OCI-LY7 (cell line): Measurements from ENCODE around the gene IGSF21. TPM values are rescaled to one million over a fixed set of nuclear protein-coding genes. Genes with fewer than 3 reads are reported as not detected.

Source experiments
- BruUV-seq: library from RNA; stranded (reverse); fragments of 400-500 nt; replicated peaks from 2 replicates; lab custom pipeline; 2021; lab: Mats Ljungman, UMichigan
- CTCF ChIA-PET: fragments of 300-600 bp; sonication (Branson Sonifier 250); formaldehyde crosslinking; loops from one replicate; lab custom pipeline; 2022; ENCODE audit warnings: antibody characterized with exemption; ENCODE audit not compliant: unreplicated experiment; lab: Charles Lee
- POLR2A ChIA-PET: fragments of 300-600 bp; sonication (Branson Sonifier 250); formaldehyde crosslinking; loops from one replicate; lab custom pipeline; 2022; ENCODE audit warnings: antibody characterized with exemption; lab: Charles Lee
- DNase-seq: peaks from one replicate; pipeline ENCODE4 v3.0.0-alpha.2; 2015; ENCODE audit warnings: low spot score
- H2AFZ ChIP-seq: fragments of 200-600 bp; sonication (generic), shearing (Covaris generic); 2 replicates; pipeline ENCODE4 v1.6.1; 2014; ENCODE audit warnings: mild to moderate bottlenecking, antibody characterized with exemption, low read length, moderate library complexity
- H3K27ac ChIP-seq: fragments of 200-600 bp; sonication (generic); 2 replicates; pipeline ENCODE4 v1.5.1; 2014; ENCODE audit warnings: mixed run types, low read depth, mild to moderate bottlenecking, moderate library complexity, low read length, inconsistent platforms; ENCODE audit not compliant: poor library complexity, severe bottlenecking
- H3K36me3 ChIP-seq: fragments of 200-600 bp; sonication (generic); 2 replicates; pipeline ENCODE4 v1.6.1; 2014; ENCODE audit warnings: mild to moderate bottlenecking, antibody characterized with exemption, low read length, moderate library complexity, mixed read lengths; ENCODE audit not compliant: insufficient read depth
- H3K4me1 ChIP-seq: fragments of 200-600 bp; sonication (generic); 2 replicates; pipeline ENCODE4 v1.5.1; 2014; ENCODE audit warnings: mild to moderate bottlenecking, low read length; ENCODE audit not compliant: insufficient read depth, poor library complexity, severe bottlenecking
- H3K4me2 ChIP-seq: fragments of 200-600 bp; sonication (generic); 2 replicates; pipeline ENCODE4 v1.6.1; 2014; ENCODE audit warnings: mild to moderate bottlenecking, low read length
- H3K4me3 ChIP-seq: fragments of 200-600 bp; sonication (generic); 2 replicates; pipeline ENCODE4 v1.5.1; 2014; ENCODE audit warnings: mild to moderate bottlenecking, low read depth, low read length; ENCODE audit not compliant: poor library complexity, severe bottlenecking
- H3K79me2 ChIP-seq: fragments of 200-600 bp; sonication (generic); 2 replicates; pipeline ENCODE4 v1.6.1; 2016; ENCODE audit warnings: low read depth, mild to moderate bottlenecking, low read length, moderate library complexity, mixed read lengths; ENCODE audit not compliant: insufficient read depth
- H3K9me2 ChIP-seq: fragments of 200-600 bp; sonication (generic); 2 replicates; pipeline ENCODE4 v1.6.1; 2016; ENCODE audit warnings: mild to moderate bottlenecking, low read length, mixed read lengths; ENCODE audit not compliant: insufficient read depth
- H3K9me3 ChIP-seq: fragments of 200-600 bp; sonication (generic); 2 replicates; pipeline ENCODE4 v1.6.1; 2014; ENCODE audit warnings: mild to moderate bottlenecking, mixed run types, low read length, mixed read lengths
- H4K20me1 ChIP-seq: fragments of 200-600 bp; sonication (generic); 2 replicates; pipeline ENCODE4 v1.6.1; 2014; ENCODE audit warnings: mild to moderate bottlenecking, antibody characterized with exemption, low read length, moderate library complexity, mixed read lengths; ENCODE audit not compliant: insufficient read depth
- CTCF ChIP-seq: fragments of 200-600 bp; sonication (generic); conservative IDR thresholded peaks from 2 replicates; pipeline ENCODE4 v1.5.1; 2014; ENCODE audit warnings: mild to moderate bottlenecking, antibody characterized with exemption, low read length, moderate library complexity, mixed read lengths
- EZH2phosphoT487 ChIP-seq: fragments of 200-600 bp; sonication (generic); IDR thresholded peaks from 2 replicates; pipeline ENCODE4 v1.6.1; 2018; ENCODE audit warnings: low read depth, borderline replicate concordance, mild to moderate bottlenecking, mixed run types, antibody characterized with exemption, low read length, moderate library complexity, mixed read lengths
- intact Hi-C: fragments of 100-400 bp; cut with micrococcal nuclease; formaldehyde crosslinking; loops from one replicate; pipeline ENCODE4 v1.10.0; 2022; ENCODE audit not compliant: unreplicated experiment
- total RNA-seq, 2 experiments: library from RNA; depleted of rRNA in 1 of 2; stranded (reverse); fragments of >200 nt in 1 of 2; shearing (Covaris generic) in 1 of 2; gene quantifications; 2 replicates each; pipeline ENCODE4 v1.2.3, GENCODE V29; 2014 to 2022

IGSF21 gene
- total RNA-seq, 2 experiments from 2014 or later = 0.17 TPM; not detected in 1

DNA sequence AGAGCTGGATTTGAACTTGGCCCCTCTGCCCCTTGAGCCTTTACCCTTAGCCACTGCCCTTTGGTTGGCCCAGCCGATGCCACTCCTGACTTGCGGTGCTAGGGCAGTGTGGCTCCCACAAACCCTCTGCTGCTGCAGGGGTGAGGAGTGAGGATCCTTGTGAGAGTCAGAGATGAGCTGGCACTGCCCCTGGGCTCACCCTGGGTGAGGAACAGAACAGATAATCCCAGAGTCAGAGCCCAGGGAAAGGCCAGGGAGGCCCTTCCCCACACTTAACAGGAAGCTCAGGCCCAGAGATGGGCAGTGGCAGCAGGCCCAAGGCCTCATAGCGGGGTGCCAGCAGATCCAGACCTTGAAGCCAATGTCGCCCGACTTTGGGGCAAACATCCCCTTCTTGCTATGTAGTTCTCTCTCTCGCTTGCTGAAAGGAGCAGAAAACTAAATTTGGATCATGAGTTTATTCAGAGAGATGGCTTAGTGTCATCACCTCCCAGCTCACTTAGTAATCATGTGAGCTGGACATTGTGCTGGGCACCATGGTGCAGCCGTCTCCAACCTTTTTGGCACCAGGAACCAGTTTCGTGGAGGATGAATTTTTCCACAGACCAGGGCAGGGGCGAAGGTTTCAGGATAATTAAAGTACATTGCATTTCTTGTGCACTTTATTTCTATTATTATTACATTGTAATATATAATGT lies 81.4 kb downstream of the IGSF21 start:
- no peak overlapping the region for H3K4me3 ChIP-seq
- H2AFZ ChIP-seq = no peak overlapping the region
- no peaks in the 10 kb centered on the region for H3K79me2 ChIP-seq
- CTCF ChIA-PET = no interaction called here
- no peaks in the 10 kb centered on the region for H3K9me2 ChIP-seq
- POLR2A ChIA-PET = no interaction called here
- H3K4me2 ChIP-seq = no peak overlapping the region
- intact Hi-C loops = no loop called here
- no peak overlapping the region for H3K27ac ChIP-seq
- no peaks in the 10 kb centered on the region for H3K36me3 ChIP-seq
- H3K4me1 ChIP-seq = no peaks in the 10 kb centered on the region
- TF ChIP-seq CTCF (no peak), EZH2phosphoT487 (no peak)
- DNase-seq = no peak
- no peaks in the 10 kb centered on the region; the same call in 1 of the 2 replicates for H4K20me1 ChIP-seq
- no peaks in the 10 kb centered on the region for H3K9me3 ChIP-seq
- BruUV-seq = no TSS peak

GRCh38 chr1:18190598-18190997 lies 83.0 kb downstream of the IGSF21 start:
- no peak overlapping the region for H3K4me3 ChIP-seq
- H3K4me1 ChIP-seq = no peaks in the 10 kb centered on the region
- no peak overlapping the region for H3K4me2 ChIP-seq
- ChIA-PET POLR2A (no interaction called here), CTCF (no interaction called here)
- no peaks in the 10 kb centered on the region for H3K9me3 ChIP-seq
- H2AFZ ChIP-seq = no peak overlapping the region
- BruUV-seq = no TSS peak
- H3K79me2 ChIP-seq = no peaks in the 10 kb centered on the region
- no peak overlapping the region for H3K27ac ChIP-seq
- DNase-seq = no peak
- no peaks in the 10 kb centered on the region for H3K9me2 ChIP-seq
- intact Hi-C loops = no loop called here
- no peaks in the 10 kb centered on the region; the same call in 1 of the 2 replicates for H4K20me1 ChIP-seq
- no peaks in the 10 kb centered on the region for H3K36me3 ChIP-seq
- TF ChIP-seq EZH2phosphoT487 (no peak), CTCF (no peak)

GRCh38 chr1:18191037-18191436 lies 83.4 kb downstream of the IGSF21 start:
- Histone ChIP-seq H3K9me3 (no peaks in the 10 kb centered on the region), H3K4me3 (no peak overlapping the region), H3K9me2 (no peaks in the 10 kb centered on the region), H3K4me2 (no peak overlapping the region), H3K36me3 (no peaks in the 10 kb centered on the region), H3K79me2 (no peaks in the 10 kb centered on the region), H2AFZ (no peak overlapping the region), H3K27ac (no peak overlapping the region), H3K4me1 (no peaks in the 10 kb centered on the region), H4K20me1 (no peaks in the 10 kb centered on the region; the same call in 1 of the 2 replicates)
- ChIA-PET CTCF (no interaction called here), POLR2A (no interaction called here)
- intact Hi-C loops = no loop called here
- TF ChIP-seq EZH2phosphoT487 (no peak), CTCF (no peak)
- BruUV-seq = no TSS peak
- DNase-seq = no peak
